ENCODE data around the gene EFNA5. TPM values are rescaled to one million over a fixed set of nuclear protein-coding genes. Genes with fewer than 3 reads are reported as not detected.

The EFNA5 gene
- total and polyA plus RNA-seq, 2 of the 13 experiments (the other 11 are each of a cell fraction or from before 2014, with no cell fraction given), result not detected

DNA sequence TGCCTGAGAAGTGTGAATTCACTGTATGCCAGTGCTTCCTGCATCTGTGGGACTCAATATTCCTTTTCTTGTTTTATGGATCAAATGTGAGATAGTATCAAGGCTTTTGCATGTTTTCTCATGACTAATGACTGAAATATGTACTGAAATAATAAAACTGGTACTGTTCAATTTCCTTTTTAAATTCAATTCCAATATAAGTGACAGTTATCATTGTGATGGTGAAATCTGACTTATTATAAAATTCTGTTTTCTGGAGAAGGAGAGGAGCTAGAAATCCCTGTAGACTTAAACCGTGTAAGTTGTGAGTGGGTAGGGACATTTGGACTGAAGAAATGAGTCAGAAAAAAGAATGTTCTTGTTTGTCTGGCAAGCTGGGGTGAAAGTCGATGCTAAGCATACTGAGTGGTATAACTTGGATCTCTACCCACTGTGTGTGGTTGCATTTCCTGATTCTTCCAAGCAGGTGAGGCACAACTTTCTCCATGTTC lies 245.2 kb downstream of the EFNA5 start:
- Histone ChIP-seq H3K4me1 (ENCODE audit: insufficient read depth, low read length) (no peaks in the 10 kb centered on the region), H3K4me3 (replicated peaks in 1 of 3; ENCODE audit: insufficient read depth in 1 of 3, low read depth in 2 of 3, low read length in 3 of 3) (no peak overlapping the region), H3K27me3 (ENCODE audit: control insufficient read depth in 1 of 2, insufficient read depth in 2 of 2, low read length in 2 of 2) (no peaks in the 10 kb centered on the region), H3K9me3 (ENCODE audit: low read length) (no peaks in the 10 kb centered on the region), H3K9ac (ENCODE audit: insufficient read depth, low read depth, low read length) (no peak overlapping the region), H4K20me1 (ENCODE audit: insufficient read depth, low read length) (no peaks in the 10 kb centered on the region), H3K27ac (ENCODE audit: extremely low read length, insufficient read depth, low read length) (no peak overlapping the region), H3K4me2 (ENCODE audit: low read depth, low read length) (no peak overlapping the region), H3K79me2 (ENCODE audit: insufficient read depth, low read length) (no peaks in the 10 kb centered on the region), H2AFZ (ENCODE audit: low read length) (no peak overlapping the region), H3K36me3 (replicated peaks in 1 of 2; ENCODE audit: control insufficient read depth in 1 of 2, insufficient read depth in 2 of 2, low read length in 2 of 2) (no peaks in the 10 kb centered on the region)
- CTCF ChIA-PET (ENCODE audit: low intra/inter-chr PET ratio, low total read pairs), result no interaction called here
- DNase-seq (ENCODE audit: low spot score) (no peak), ATAC-seq (no peak), FAIRE-seq (no peak)
- POLR2A ChIA-PET, result no interaction called here
- TF ChIP-seq SIN3A (IDR thresholded peaks at IDR 0.05; ENCODE audit: borderline replicate concordance, low read depth, low read length) (no peak), ZNF317 (CRISPR knock-in tag; IDR thresholded peaks at IDR 0.05) (no peak), HNRNPK (IDR thresholded peaks at IDR 0.05; ENCODE audit: low read depth, low read length, poor library complexity, severe bottlenecking) (no peak), FOXA1 (IDR thresholded peaks at IDR 0.05) (no peak), FOXA1 (CRISPR knock-in tag; IDR thresholded peaks at IDR 0.05) (no peak), ZNF530 (CRISPR knock-in tag; IDR thresholded peaks at IDR 0.05; ENCODE audit: low read depth) (no peak), TARDBP (CRISPR knock-in tag; IDR thresholded peaks at IDR 0.05) (no peak), NFYC (CRISPR knock-in tag; IDR thresholded peaks at IDR 0.05) (no peak), FIP1L1 (IDR thresholded peaks at IDR 0.05; ENCODE audit: borderline replicate concordance, insufficient read depth, low read depth, low read length) (no peak)
- TF ChIP-seq, protein P1, sequence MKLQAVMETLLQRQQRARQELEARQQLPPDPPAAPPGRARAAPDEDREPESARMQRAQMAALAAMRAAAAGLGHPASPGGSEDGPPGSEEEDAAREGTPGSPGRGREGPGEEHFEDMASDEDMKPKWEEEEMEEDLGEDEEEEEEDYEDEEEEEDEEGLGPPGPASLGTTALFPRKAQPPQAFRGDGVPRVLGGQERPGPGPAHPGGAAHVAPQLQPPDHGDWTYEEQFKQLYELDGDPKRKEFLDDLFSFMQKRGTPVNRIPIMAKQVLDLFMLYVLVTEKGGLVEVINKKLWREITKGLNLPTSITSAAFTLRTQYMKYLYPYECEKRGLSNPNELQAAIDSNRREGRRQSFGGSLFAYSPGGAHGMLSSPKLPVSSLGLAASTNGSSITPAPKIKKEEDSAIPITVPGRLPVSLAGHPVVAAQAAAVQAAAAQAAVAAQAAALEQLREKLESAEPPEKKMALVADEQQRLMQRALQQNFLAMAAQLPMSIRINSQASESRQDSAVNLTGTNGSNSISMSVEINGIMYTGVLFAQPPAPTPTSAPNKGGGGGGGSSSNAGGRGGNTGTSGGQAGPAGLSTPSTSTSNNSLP (IDR thresholded peaks at IDR 0.05; ENCODE audit: low read depth, low read length), result no peak
- TF ChIP-seq, protein P2, sequence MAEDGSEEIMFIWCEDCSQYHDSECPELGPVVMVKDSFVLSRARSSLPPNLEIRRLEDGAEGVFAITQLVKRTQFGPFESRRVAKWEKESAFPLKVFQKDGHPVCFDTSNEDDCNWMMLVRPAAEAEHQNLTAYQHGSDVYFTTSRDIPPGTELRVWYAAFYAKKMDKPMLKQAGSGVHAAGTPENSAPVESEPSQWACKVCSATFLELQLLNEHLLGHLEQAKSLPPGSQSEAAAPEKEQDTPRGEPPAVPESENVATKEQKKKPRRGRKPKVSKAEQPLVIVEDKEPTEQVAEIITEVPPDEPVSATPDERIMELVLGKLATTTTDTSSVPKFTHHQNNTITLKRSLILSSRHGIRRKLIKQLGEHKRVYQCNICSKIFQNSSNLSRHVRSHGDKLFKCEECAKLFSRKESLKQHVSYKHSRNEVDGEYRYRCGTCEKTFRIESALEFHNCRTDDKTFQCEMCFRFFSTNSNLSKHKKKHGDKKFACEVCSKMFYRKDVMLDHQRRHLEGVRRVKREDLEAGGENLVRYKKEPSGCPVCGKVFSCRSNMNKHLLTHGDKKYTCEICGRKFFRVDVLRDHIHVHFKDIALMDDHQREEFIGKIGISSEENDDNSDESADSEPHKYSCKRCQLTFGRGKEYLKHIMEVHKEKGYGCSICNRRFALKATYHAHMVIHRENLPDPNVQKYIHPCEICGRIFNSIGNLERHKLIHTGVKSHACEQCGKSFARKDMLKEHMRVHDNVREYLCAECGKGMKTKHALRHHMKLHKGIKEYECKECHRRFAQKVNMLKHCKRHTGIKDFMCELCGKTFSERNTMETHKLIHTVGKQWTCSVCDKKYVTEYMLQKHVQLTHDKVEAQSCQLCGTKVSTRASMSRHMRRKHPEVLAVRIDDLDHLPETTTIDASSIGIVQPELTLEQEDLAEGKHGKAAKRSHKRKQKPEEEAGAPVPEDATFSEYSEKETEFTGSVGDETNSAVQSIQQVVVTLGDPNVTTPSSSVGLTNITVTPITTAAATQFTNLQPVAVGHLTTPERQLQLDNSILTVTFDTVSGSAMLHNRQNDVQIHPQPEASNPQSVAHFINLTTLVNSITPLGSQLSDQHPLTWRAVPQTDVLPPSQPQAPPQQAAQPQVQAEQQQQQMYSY (CRISPR knock-in tag; IDR thresholded peaks at IDR 0.05), result no peak
- TF ChIP-seq, protein P3, sequence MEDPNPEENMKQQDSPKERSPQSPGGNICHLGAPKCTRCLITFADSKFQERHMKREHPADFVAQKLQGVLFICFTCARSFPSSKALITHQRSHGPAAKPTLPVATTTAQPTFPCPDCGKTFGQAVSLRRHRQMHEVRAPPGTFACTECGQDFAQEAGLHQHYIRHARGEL (CRISPR knock-in tag; IDR thresholded peaks at IDR 0.05), result no peak
- TF ChIP-seq, protein P4, sequence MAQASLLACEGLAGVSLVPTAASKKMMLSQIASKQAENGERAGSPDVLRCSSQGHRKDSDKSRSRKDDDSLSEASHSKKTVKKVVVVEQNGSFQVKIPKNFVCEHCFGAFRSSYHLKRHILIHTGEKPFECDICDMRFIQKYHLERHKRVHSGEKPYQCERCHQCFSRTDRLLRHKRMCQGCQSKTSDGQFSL (CRISPR knock-in tag; IDR thresholded peaks at IDR 0.05), result no peak
- intact Hi-C loops (cut with micrococcal nuclease; ENCODE audit: unreplicated experiment), result no loop called here
- no TSS peak for BruUV-seq (replicated peaks)
- in situ Hi-C loops (cut with HindIII; ENCODE audit: extremely low pct_ligation_motif_present, low pct_unique_long_range_greater_than_20kb), result no loop called here
- WGBS (ENCODE audit: low lambda C conversion rate), result 0% methylated on average over 2 of the region's 2 CpGs

All from HepG2 (cell line).